Smooth muscle cell (in vitro differentiated cells): ENCODE results near the gene CHADL. TPM values are rescaled to one million over a fixed set of nuclear protein-coding genes. Genes with fewer than 3 reads are reported as not detected.

Experiments used
- DNase-seq: peaks from one replicate; lab custom pipeline; 2025; ENCODE audit not compliant: unreplicated experiment; lab: John Stamatoyannopoulos, UW
- H2AFZ ChIP-seq: fragments of 200-600 bp; sonication (generic); 2 replicates; pipeline ENCODE4 v1.6.0; 2016; ENCODE audit warnings: antibody characterized with exemption, low read depth, mild to moderate bottlenecking
- H3F3A ChIP-seq: fragments of 200-600 bp; sonication (generic); 2 replicates; pipeline ENCODE4 v1.6.0; 2017; ENCODE audit warnings: antibody characterized with exemption, low read depth
- H3K27ac ChIP-seq: fragments of 200-600 bp; sonication (generic); 2 replicates; pipeline ENCODE4 v1.5.1; 2016; ENCODE audit warnings: low read depth, mild to moderate bottlenecking
- H3K27me3 ChIP-seq: fragments of 200-600 bp; sonication (generic); 2 replicates; pipeline ENCODE4 v1.6.1; 2016; ENCODE audit warnings: low read depth, mild to moderate bottlenecking
- H3K36me3 ChIP-seq: fragments of 200-600 bp; sonication (generic); 2 replicates; pipeline ENCODE4 v1.5.1; 2016; ENCODE audit warnings: low read depth
- H3K4me1 ChIP-seq: fragments of 200-600 bp; sonication (generic); 2 replicates; pipeline ENCODE4 v1.5.1; 2016; ENCODE audit warnings: low read depth
- H3K4me2 ChIP-seq: fragments of 200-600 bp; sonication (generic); 2 replicates; pipeline ENCODE4 v1.6.0; 2016; ENCODE audit warnings: mild to moderate bottlenecking
- H3K4me3 ChIP-seq: fragments of 200-600 bp; sonication (generic); 2 replicates; pipeline ENCODE4 v1.5.1; 2016; ENCODE audit warnings: mild to moderate bottlenecking
- H3K79me2 ChIP-seq: fragments of 200-600 bp; sonication (generic); 2 replicates; pipeline ENCODE4 v1.6.0; 2016; ENCODE audit warnings: low read depth, mild to moderate bottlenecking
- H3K9ac ChIP-seq: fragments of 200-600 bp; sonication (generic); 2 replicates; pipeline ENCODE4 v1.6.0; 2016; ENCODE audit warnings: low read depth
- H3K9me3 ChIP-seq: fragments of 200-600 bp; sonication (generic); replicated peaks from 2 replicates; pipeline ENCODE4 v1.5.1; 2016; ENCODE audit warnings: low read depth
- H4K20me1 ChIP-seq: fragments of 200-600 bp; sonication (generic); 2 replicates; pipeline ENCODE4 v1.6.0; 2016; ENCODE audit warnings: low read depth
- WGBS: methylation state at CpG from one replicate; pipeline ENCODE4 v1.1.7; 2016; ENCODE audit warnings: low lambda C conversion rate; 5-methylcytosine and 5-hydroxymethylcytosine counted together
- polyA plus RNA-seq: library from polyadenylated mRNA; unstranded; fragments of >200 nt; fragmentation: Nextera tagmentation; extraction: Ambion mirVana; gene quantifications from 2 replicates; pipeline ENCODE4 v1.2.1, GENCODE V29; 2016
- total RNA-seq: library from RNA; depleted of rRNA; stranded (reverse); fragments of >200 nt; gene quantifications from 2 replicates; pipeline ENCODE4 v1.2.3, GENCODE V29; 2014
- TF ChIP-seq, protein P1 (sequence below): fragments of 200-600 bp; sonication (generic); IDR thresholded peaks from 2 replicates; pipeline ENCODE4 v1.5.1; 2017; ENCODE audit warnings: borderline replicate concordance, mild to moderate bottlenecking, antibody characterized with exemption; ENCODE audit not compliant: insufficient read depth, poor library complexity, severe bottlenecking

CHADL gene
- total and polyA plus RNA-seq, 2 experiments from 2014 or later, result 0.17 TPM; not detected in 1

DNA sequence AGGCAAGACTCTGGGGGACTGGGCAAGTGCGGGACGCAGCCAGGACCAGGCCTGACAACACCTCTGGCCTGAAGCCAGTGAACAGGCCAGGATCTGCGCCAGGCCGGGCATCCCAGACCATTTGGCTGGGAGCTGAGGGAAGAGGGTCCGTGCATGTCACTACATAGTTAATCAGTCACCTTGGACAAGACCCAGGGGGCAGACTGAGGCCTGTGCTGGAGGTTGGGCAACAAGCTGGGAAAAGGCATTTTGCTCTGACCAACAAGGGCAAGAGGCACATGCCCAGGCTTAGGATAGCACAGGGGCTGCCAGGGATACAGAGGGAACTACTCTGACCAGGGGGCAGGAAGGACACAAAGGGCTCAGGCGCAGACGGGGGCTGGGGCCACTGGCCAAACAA is 7.0 kb upstream of the CHADL start:
- Histone ChIP-seq H3K4me1 (no peaks in the 10 kb centered on the region), H3F3A (no peaks in the 10 kb centered on the region), H3K79me2 (no peaks in the 10 kb centered on the region), H3K9me3 (no peaks in the 10 kb centered on the region), H2AFZ (no peak overlapping the region), H3K27me3 (no peaks in the 10 kb centered on the region), H3K4me2 (no peak overlapping the region), H3K9ac (no peak overlapping the region), H3K4me3 (no peak overlapping the region), H3K27ac (no peak overlapping the region), H3K36me3 (no peaks in the 10 kb centered on the region), H4K20me1 (no peaks in the 10 kb centered on the region)
- 99% methylated on average over 7 of the region's 7 CpGs for WGBS
- TF ChIP-seq, protein P1, sequence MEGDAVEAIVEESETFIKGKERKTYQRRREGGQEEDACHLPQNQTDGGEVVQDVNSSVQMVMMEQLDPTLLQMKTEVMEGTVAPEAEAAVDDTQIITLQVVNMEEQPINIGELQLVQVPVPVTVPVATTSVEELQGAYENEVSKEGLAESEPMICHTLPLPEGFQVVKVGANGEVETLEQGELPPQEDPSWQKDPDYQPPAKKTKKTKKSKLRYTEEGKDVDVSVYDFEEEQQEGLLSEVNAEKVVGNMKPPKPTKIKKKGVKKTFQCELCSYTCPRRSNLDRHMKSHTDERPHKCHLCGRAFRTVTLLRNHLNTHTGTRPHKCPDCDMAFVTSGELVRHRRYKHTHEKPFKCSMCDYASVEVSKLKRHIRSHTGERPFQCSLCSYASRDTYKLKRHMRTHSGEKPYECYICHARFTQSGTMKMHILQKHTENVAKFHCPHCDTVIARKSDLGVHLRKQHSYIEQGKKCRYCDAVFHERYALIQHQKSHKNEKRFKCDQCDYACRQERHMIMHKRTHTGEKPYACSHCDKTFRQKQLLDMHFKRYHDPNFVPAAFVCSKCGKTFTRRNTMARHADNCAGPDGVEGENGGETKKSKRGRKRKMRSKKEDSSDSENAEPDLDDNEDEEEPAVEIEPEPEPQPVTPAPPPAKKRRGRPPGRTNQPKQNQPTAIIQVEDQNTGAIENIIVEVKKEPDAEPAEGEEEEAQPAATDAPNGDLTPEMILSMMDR, result no peak
- no peak for DNase-seq

DNA sequence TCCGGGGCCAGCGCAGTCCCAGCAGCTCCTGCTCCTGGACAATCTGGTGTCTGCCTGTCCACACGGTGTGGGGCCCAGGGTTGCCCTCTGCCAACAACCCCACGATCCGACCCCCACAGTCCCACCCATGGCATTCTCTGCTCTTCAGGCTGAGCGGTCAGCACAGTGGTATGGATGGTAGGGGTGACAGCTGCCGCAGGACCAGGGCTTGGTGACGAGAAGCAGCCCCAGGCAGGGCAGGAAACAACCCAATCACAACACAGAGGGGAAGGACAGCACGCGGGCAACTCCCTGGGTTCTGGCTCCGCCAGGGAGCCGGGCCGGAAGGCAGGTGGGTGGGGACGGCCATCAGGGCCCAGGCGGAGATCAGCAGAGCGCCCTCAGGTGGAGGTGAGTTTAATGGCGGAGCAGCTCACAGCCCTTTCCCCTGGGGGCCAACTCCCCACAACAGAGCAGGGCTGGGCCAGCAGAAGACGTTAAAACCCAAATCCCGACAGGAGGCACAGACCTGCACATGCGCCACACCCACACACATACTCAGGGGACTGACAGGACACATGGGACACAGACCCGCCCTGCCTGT is 5.3 kb upstream of the CHADL start:
- DNase-seq, result no peak
- Histone ChIP-seq H3K9ac (no peak overlapping the region), H4K20me1 (no peaks in the 10 kb centered on the region), H2AFZ (no peak overlapping the region), H3K4me1 (no peaks in the 10 kb centered on the region), H3K27ac (no peak overlapping the region), H3K27me3 (no peaks in the 10 kb centered on the region), H3F3A (no peaks in the 10 kb centered on the region), H3K4me2 (no peak overlapping the region), H3K4me3 (no peak overlapping the region), H3K79me2 (no peaks in the 10 kb centered on the region), H3K36me3 (no peaks in the 10 kb centered on the region), H3K9me3 (no peaks in the 10 kb centered on the region)
- WGBS, result 90% methylated on average over 21 of the region's 21 CpGs
- TF ChIP-seq, protein P1, result no peak

DNA sequence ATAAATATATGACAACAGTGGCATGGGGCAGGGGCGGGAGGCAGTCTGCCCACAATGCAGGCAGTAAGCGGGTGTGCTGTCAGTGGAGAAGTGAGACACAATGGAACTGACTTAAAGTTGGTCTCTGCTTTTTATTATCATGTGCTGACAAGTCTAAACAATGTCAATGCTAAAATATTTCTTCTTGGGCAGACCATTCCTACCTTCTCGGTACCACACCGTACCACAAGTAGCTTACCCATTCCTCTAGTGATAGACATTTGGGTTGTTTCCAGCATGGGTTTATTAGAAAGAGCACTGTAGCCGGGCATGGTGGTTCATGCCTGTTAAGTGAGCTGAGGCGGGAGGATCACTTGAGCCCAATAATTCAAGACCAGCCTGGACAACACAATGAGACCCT is 2.6 kb upstream of the CHADL start:
- Histone ChIP-seq H3K9ac (no peak overlapping the region), H3K36me3 (no peaks in the 10 kb centered on the region), H4K20me1 (no peaks in the 10 kb centered on the region), H3K4me1 (no peaks in the 10 kb centered on the region), H3K27me3 (no peaks in the 10 kb centered on the region), H3K9me3 (no peaks in the 10 kb centered on the region), H3K79me2 (no peaks in the 10 kb centered on the region), H3K4me3 (no peak overlapping the region), H3K27ac (no peak overlapping the region), H3K4me2 (no peak overlapping the region), H2AFZ (no peak overlapping the region), H3F3A (no peaks in the 10 kb centered on the region)
- WGBS, result 90% methylated on average over 6 of the region's 6 CpGs
- no peak for DNase-seq
- TF ChIP-seq, protein P1, result no peak
